Activated CD4-positive, alpha-beta T cell treated with anti-CD3 and anti-CD28 coated beads, Interleukin-2, amount 10 ng/mL, durations not matched to agents 7 days and 5 days (primary cell): ENCODE data around the gene PRKAG2. TPM values are rescaled to one million over a fixed set of nuclear protein-coding genes. Genes with fewer than 3 reads are reported as not detected.

Experiments
- CTCF ChIA-PET: fragments of 350-600 bp; sonication (Branson Sonifier 250); formaldehyde crosslinking; loops from one replicate; lab custom pipeline; 2021; ENCODE audit warnings: antibody characterized with exemption; lab: Charles Lee
- POLR2A ChIA-PET: fragments of 350-600 bp; sonication (Branson Sonifier 250); formaldehyde crosslinking; loops from one replicate; lab custom pipeline; 2021; ENCODE audit warnings: antibody characterized with exemption; lab: Charles Lee
- DNase-seq: peaks from one replicate; pipeline ENCODE4 v3.0.0-alpha.2; 2020
- H3K27ac Mint-ChIP-seq: one replicate; pipeline ENCODE4 v1.8.0; 2021; ENCODE audit warnings: mild to moderate bottlenecking, moderate library complexity, mixed read lengths
- H3K27me3 Mint-ChIP-seq: one replicate; pipeline ENCODE4 v1.8.0; 2021; ENCODE audit warnings: mixed read lengths
- H3K36me3 Mint-ChIP-seq: one replicate; pipeline ENCODE4 v1.8.0; 2021; ENCODE audit warnings: low read depth, mixed read lengths
- H3K4me1 Mint-ChIP-seq: one replicate; pipeline ENCODE4 v1.8.0; 2021; ENCODE audit warnings: mixed read lengths
- H3K4me3 Mint-ChIP-seq: one replicate; pipeline ENCODE4 v1.8.0; 2021; ENCODE audit warnings: mild to moderate bottlenecking, moderate library complexity, mixed read lengths
- H3K9me3 Mint-ChIP-seq: one replicate; pipeline ENCODE4 v1.8.0; 2021; ENCODE audit warnings: mixed read lengths
- total RNA-seq, 2 experiments: library from RNA; stranded (reverse); gene quantifications; one replicate each; pipeline ENCODE4 v1.2.3, GENCODE V29; 2021

PRKAG2 gene
- total RNA-seq, 2 experiments from 2014 or later: 27.5 to 32.3 TPM

- ChIA-PET CTCF (interaction anchor here (0.7 kb wide), 1 partner anchor 647 kb away, joined by 3 read pairs; no protein-coding TSS in a partner anchor), POLR2A (no interaction called here)
- Mint-ChIP-seq H3K27me3 (no peaks in the 10 kb centered on the region), H3K27ac (no peak overlapping the region), H3K4me3 (no peak overlapping the region), H3K9me3 (no peaks in the 10 kb centered on the region), H3K36me3 (no peaks in the 10 kb centered on the region), H3K4me1 (no peaks in the 10 kb centered on the region)
- DNase-seq: no peak
Measured at GRCh38 chr7:151866028-151866427, 10.9 kb downstream of the PRKAG2 start.

GRCh38 chr7:151865070-151865670, 11.7 kb downstream of the PRKAG2 start:
- no peak for DNase-seq
- Mint-ChIP-seq H3K27me3 (no peaks in the 10 kb centered on the region), H3K4me1 (no peaks in the 10 kb centered on the region), H3K4me3 (no peak overlapping the region), H3K9me3 (no peaks in the 10 kb centered on the region), H3K36me3 (no peaks in the 10 kb centered on the region), H3K27ac (no peak overlapping the region)
- POLR2A ChIA-PET: no interaction called here
- CTCF ChIA-PET: interaction anchor here (0.7 kb wide), 1 partner anchor 648 kb away, joined by 3 read pairs; no protein-coding TSS in a partner anchor

DNA sequence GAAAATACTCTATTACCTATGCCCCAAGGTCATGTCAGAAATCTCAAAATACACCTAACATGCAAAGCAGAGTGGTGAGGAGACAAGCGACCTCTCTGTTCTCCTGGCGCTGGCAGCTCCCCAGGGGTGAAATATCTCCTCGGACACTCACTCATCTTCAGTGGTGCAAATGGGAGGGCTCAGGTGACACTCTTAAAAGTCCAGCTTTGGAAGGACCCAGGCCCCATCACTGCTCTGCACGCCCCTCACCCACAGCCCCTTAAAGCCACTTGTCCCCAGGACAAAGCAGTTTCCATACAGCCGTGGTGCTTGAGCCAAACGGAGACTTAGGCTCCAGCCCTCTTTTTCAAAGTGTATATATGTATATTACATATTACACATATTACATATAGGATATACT, 12.4 kb downstream of the PRKAG2 start:
- DNase-seq: no peak
- POLR2A ChIA-PET: no interaction called here
- H3K27me3 Mint-ChIP-seq: no peaks in the 10 kb centered on the region
- H3K36me3 Mint-ChIP-seq: no peaks in the 10 kb centered on the region
- no peaks in the 10 kb centered on the region for H3K4me1 Mint-ChIP-seq
- H3K9me3 Mint-ChIP-seq: no peaks in the 10 kb centered on the region
- H3K27ac Mint-ChIP-seq: no peak overlapping the region
- CTCF ChIA-PET: no interaction called here
- no peak overlapping the region for H3K4me3 Mint-ChIP-seq

GRCh38 chr7:151864081-151864480, 12.8 kb downstream of the PRKAG2 start:
- H3K4me3 Mint-ChIP-seq: no peak overlapping the region
- no peaks in the 10 kb centered on the region for H3K4me1 Mint-ChIP-seq
- H3K27ac Mint-ChIP-seq: no peak overlapping the region
- ChIA-PET POLR2A (no interaction called here), CTCF (no interaction called here)
- H3K9me3 Mint-ChIP-seq: no peaks in the 10 kb centered on the region
- H3K36me3 Mint-ChIP-seq: no peaks in the 10 kb centered on the region
- DNase-seq: no peak
- no peaks in the 10 kb centered on the region for H3K27me3 Mint-ChIP-seq

- no peak for DNase-seq
- no peaks in the 10 kb centered on the region for H3K36me3 Mint-ChIP-seq
- H3K27me3 Mint-ChIP-seq: no peaks in the 10 kb centered on the region
- no peak overlapping the region for H3K27ac Mint-ChIP-seq
- POLR2A ChIA-PET: no interaction called here
- CTCF ChIA-PET: no interaction called here
- no peaks in the 10 kb centered on the region for H3K9me3 Mint-ChIP-seq
- no peak overlapping the region for H3K4me3 Mint-ChIP-seq
- H3K4me1 Mint-ChIP-seq: no peaks in the 10 kb centered on the region
Measured at GRCh38 chr7:151863386-151864079, 13.4 kb downstream of the PRKAG2 start.

DNA sequence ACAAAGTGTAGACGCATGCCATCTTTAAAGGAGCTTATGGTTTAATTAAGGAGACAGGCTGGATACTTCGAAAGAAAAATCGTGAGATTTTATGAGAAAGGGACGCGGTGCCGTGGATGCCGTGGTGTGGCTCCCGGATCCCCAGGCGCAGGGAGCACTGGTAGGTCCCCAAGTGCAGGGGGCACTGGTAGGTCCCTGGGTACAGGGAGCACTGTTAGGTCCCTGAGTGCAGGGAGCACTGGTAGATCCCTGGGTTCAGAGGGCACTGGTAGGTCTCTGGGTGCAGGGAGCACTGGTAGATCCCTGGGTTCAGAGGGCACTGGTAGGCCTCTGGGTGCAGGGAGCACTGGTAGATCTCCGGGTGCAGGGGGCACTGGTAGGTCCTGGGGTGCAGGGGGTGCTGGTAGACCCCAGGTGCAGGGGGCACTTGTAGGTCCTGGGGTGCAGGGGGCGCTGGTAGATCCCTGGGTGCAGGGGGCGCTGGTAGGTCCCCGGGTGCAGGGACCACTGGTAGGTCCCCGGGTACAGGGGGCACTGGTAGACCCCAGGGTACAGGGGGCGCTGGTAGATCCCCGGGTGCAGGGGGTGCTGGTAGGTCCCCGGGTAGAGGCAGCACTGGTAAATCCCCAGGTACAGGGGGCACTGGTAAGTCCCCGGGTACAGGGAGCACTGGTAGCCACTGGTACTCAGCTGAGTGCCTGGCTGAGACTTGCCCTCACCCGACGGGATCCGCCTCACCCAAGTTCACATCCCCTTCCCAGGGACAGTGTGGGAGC, 14.1 kb downstream of the PRKAG2 start:
- no peak for DNase-seq
- Mint-ChIP-seq H3K4me1 (no peaks in the 10 kb centered on the region), H3K9me3 (no peaks in the 10 kb centered on the region), H3K4me3 (no peak overlapping the region), H3K27ac (no peak overlapping the region), H3K36me3 (no peaks in the 10 kb centered on the region), H3K27me3 (no peaks in the 10 kb centered on the region)
- CTCF ChIA-PET: no interaction called here
- POLR2A ChIA-PET: no interaction called here

DNA sequence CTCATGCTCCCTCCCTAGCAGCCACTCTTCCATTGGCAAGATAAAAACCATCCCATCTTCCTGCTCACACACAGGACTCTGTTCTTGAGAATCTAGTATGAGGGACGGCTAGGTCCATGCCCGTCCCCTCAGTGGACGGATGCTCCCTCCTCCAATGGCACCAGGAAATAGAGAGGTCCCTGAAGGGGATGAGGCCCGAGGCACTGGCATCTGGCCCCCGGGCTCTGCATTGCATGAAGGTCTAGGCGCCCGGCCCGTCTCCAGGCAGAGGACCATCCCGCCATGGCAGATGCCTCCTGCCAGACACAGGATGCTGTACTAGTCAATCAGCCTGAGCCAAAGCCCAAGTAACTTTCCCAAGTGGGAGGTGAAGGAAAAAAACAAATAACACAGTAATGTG, 15.0 kb downstream of the PRKAG2 start:
- ChIA-PET CTCF (interaction anchor here (1.0 kb wide), 1 partner anchor 8 kb away, joined by 7 read pairs; no protein-coding TSS in a partner anchor), POLR2A (no interaction called here)
- no peaks in the 10 kb centered on the region for H3K9me3 Mint-ChIP-seq
- H3K4me3 Mint-ChIP-seq: no peak overlapping the region
- H3K36me3 Mint-ChIP-seq: no peaks in the 10 kb centered on the region
- H3K27ac Mint-ChIP-seq: no peak overlapping the region
- no peaks in the 10 kb centered on the region for H3K27me3 Mint-ChIP-seq
- H3K4me1 Mint-ChIP-seq: no peaks in the 10 kb centered on the region
- DNase-seq: no peak

DNA sequence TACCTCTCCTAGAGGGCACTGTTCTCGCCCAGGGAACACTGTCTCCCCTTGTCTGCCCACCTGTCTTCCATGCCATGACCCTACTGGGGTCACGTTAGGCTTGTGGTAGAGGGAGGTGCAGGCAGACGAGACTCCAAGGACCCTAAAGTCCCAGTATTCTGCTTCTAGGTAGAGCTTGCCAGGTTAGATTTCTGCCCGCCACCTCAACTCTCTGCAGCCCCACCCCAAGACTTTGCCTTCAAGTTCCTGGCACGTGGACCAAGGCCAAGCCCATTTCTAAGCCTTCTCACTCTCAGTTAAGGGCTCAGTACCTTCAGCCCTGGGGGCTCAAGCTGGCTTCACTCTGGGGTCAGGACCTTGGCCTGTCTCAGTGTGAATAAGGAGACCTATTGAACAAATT, 16.1 kb downstream of the PRKAG2 start:
- Mint-ChIP-seq H3K4me3 (no peak overlapping the region), H3K27ac (no peak overlapping the region), H3K27me3 (no peaks in the 10 kb centered on the region), H3K36me3 (no peaks in the 10 kb centered on the region), H3K4me1 (no peaks in the 10 kb centered on the region), H3K9me3 (no peaks in the 10 kb centered on the region)
- POLR2A ChIA-PET: no interaction called here
- no peak for DNase-seq
- CTCF ChIA-PET: interaction anchor here (1.0 kb wide), 1 partner anchor 10 kb away, joined by 7 read pairs; no protein-coding TSS in a partner anchor

DNA sequence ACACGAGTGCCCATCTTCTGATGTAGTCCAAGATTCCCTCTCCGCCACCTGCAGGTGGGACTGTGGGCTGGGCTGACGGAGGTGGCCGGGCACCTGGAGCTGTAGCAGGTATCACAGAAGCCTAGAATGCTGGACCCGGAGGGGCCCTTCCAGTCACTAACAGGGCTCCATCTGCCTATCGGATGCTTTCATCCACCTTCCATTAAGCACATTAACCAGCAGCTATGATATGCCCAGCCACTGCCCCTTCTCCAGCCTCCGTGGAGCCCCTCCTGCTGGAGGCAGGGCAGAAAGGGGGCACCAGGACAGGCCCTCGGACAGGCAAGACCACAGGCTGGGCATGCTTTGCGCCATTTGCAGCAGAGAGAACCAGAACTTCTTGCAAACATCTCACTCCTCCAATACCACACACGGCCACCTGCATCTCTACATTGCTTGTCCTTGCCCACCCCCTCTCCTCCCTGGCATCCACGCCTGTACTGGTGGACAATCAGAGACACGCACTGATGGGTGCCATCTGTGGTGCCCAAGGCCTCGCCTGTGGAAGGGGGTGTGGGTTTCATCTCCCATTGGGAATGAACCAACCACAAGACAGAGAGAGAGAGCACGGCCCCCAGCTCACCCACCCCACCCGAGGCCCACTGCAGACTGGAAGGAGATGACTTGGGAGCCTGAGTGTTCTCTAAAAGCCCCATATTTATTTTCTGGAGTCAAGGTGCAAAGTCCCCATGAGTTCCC, 16.8 kb downstream of the PRKAG2 start:
- ChIA-PET POLR2A (no interaction called here), CTCF (interaction anchor here (0.6 kb wide), 1 partner anchor 395 kb away, joined by 4 read pairs; no protein-coding TSS in a partner anchor)
- H3K4me3 Mint-ChIP-seq: no peak overlapping the region
- no peaks in the 10 kb centered on the region for H3K4me1 Mint-ChIP-seq
- no peak overlapping the region for H3K27ac Mint-ChIP-seq
- no peaks in the 10 kb centered on the region for H3K36me3 Mint-ChIP-seq
- DNase-seq: no peak
- H3K9me3 Mint-ChIP-seq: no peaks in the 10 kb centered on the region
- H3K27me3 Mint-ChIP-seq: no peaks in the 10 kb centered on the region

- H3K4me1 Mint-ChIP-seq: no peaks in the 10 kb centered on the region
- ChIA-PET POLR2A (no interaction called here), CTCF (interaction anchor here (1.9 kb wide), 1 partner anchor 10 kb away, joined by 5 read pairs; no protein-coding TSS in a partner anchor)
- no peaks in the 10 kb centered on the region for H3K9me3 Mint-ChIP-seq
- H3K36me3 Mint-ChIP-seq: no peaks in the 10 kb centered on the region
- no peaks in the 10 kb centered on the region for H3K27me3 Mint-ChIP-seq
- H3K4me3 Mint-ChIP-seq: no peak overlapping the region
- DNase-seq: no peak
- H3K27ac Mint-ChIP-seq: no peak overlapping the region
Measured at GRCh38 chr7:151859111-151859947, 17.6 kb downstream of the PRKAG2 start.

DNA sequence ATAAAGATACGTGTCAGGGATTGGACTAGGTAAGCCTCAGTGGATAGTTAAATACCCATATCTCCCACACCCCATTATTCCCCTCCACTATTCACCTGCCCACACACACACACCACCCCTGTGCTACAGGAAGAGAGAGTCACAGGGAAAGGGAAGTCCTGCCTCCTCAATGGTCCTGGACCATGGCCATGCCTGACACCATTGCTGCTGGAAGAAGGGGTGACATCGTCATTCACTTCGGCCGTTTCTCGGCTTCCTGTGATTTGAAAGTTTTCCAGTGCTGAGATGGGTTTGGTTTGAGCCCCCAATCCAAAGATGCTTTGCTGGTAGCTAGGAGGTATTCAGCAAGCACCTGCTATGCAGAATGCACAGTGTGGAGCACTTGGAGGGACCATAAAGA, 18.5 kb downstream of the PRKAG2 start:
- POLR2A ChIA-PET: no interaction called here
- H3K4me1 Mint-ChIP-seq: no peaks in the 10 kb centered on the region

More for the DNA sequence above, 18.5 kb downstream of the PRKAG2 start:
- H3K36me3 Mint-ChIP-seq: no peaks in the 10 kb centered on the region
- CTCF ChIA-PET: interaction anchor here (1.9 kb wide), 1 partner anchor 11 kb away, joined by 5 read pairs; no protein-coding TSS in a partner anchor
- H3K27me3 Mint-ChIP-seq: no peaks in the 10 kb centered on the region
- no peaks in the 10 kb centered on the region for H3K9me3 Mint-ChIP-seq
- no peak for DNase-seq
- no peak overlapping the region for H3K27ac Mint-ChIP-seq
- H3K4me3 Mint-ChIP-seq: no peak overlapping the region
